ENCODE results near the gene PIKFYVE.

DNA sequence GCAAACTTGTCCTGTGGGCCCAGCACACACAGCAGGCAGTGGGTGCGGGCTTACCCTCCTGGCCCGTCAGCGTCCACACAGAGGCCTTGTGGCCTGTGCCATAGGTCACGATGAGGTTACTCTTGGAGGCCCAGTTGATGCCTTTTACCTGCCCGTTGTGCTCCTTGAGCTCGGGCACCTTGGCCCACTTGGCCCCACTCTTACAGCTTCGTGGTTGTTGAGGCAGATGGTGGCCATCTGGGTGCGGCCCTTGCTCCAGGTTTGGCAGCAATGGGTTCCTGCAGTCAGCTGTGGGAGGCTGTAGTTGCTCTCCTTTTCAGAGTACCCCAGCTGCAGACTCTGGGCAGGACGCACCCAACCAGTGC, 95.0 kb downstream of the PIKFYVE start:
- no peak for TF ChIP-seq POLR2A (IDR thresholded peaks at IDR 0.05; ENCODE audit: low read depth, low read length)
- TF ChIP-seq JUNB (IDR thresholded peaks at IDR 0.05): no peak
- no peak for TF ChIP-seq RCOR1 (conservative IDR thresholded peaks at IDR 0.05; ENCODE audit: low read depth, low read length)

Data from GM12878 (cell line).